HepG2 (cell line): Measurements from ENCODE around the gene TGM2. TPM values are rescaled to one million over a fixed set of nuclear protein-coding genes. Genes with fewer than 3 reads are reported as not detected.

ENCODE experiments used
- ARNT ChIP-seq: fragments of 450-650 bp; IDR thresholded peaks from 2 replicates; pipeline ENCODE4 v1.6.1; 2017
- BRCA1 ChIP-seq: sonication (generic); formaldehyde crosslinking; IDR thresholded peaks from 2 replicates; pipeline ENCODE4 v1.4.0; 2020; ENCODE audit warnings: missing genetic modification reagents
- CREM ChIP-seq, 2 experiments: sonication (generic) in 1 of 2; formaldehyde crosslinking in 1 of 2; IDR thresholded peaks; 2 replicates each; pipeline versions ENCODE4 v1.4.0 to v1.6.1; 2016 to 2020; ENCODE audit warnings: antibody characterized with exemption in 1 of 2, mild to moderate bottlenecking in 1 of 2, missing genetic modification reagents in 1 of 2
- GATAD1 ChIP-seq: IDR thresholded peaks from 2 replicates; pipeline ENCODE4 v1.6.1; 2016; ENCODE audit warnings: missing genetic modification reagents, missing compliant biosample characterization
- GPN1 ChIP-seq: sonication (generic); formaldehyde crosslinking; IDR thresholded peaks from 2 replicates; pipeline ENCODE4 v1.5.1; 2020; ENCODE audit warnings: missing genetic modification reagents, borderline replicate concordance
- HNRNPUL1 ChIP-seq: fragments of 200-400 bp; formaldehyde crosslinking; IDR thresholded peaks from 2 replicates; pipeline ENCODE4 v1.6.1; 2017; ENCODE audit warnings: low read depth, mild to moderate bottlenecking, low read length, moderate library complexity
- ISL2 ChIP-seq: sonication (generic); formaldehyde crosslinking; IDR thresholded peaks from 2 replicates; pipeline ENCODE4 v1.5.0; 2020; ENCODE audit warnings: missing genetic modification reagents
- JUNB ChIP-seq: sonication (generic); formaldehyde crosslinking; IDR thresholded peaks from 2 replicates; pipeline ENCODE4 v1.8.0; 2022; ENCODE audit warnings: missing genetic modification reagents, mild to moderate bottlenecking, borderline replicate concordance
- KDM5B ChIP-seq: sonication (generic); formaldehyde crosslinking; IDR thresholded peaks from 2 replicates; pipeline ENCODE4 v1.4.0; 2020; ENCODE audit warnings: missing genetic modification reagents, mild to moderate bottlenecking, borderline replicate concordance
- MAFK ChIP-seq, 2 experiments: IDR thresholded peaks in 1 of 2; conservative IDR thresholded peaks in 1 of 2; 2 replicates each; pipeline ENCODE4 v1.6.1; 2011; ENCODE audit warnings: improper control_type of control experiment in 2 of 2, low read length in 2 of 2
- NR2C2 ChIP-seq: sonication (generic); formaldehyde crosslinking; IDR thresholded peaks from 2 replicates; pipeline ENCODE4 v1.4.0; 2020; ENCODE audit warnings: missing genetic modification reagents, mild to moderate bottlenecking, moderate library complexity, borderline replicate concordance
- NR2F6 ChIP-seq, 2 experiments: IDR thresholded peaks; 2 replicates each; pipeline ENCODE4 v1.6.1; 2016; ENCODE audit warnings: antibody characterized with exemption in 1 of 2, mild to moderate bottlenecking in 1 of 2
- PAF1 ChIP-seq: IDR thresholded peaks from 2 replicates; pipeline ENCODE4 v1.6.1; 2016; ENCODE audit warnings: missing genetic modification reagents, missing compliant biosample characterization
- PCBP2 ChIP-seq: fragments of 200-400 bp; formaldehyde crosslinking; optimal IDR thresholded peaks from 2 replicates; pipeline ENCODE3; 2018; ENCODE audit warnings: low read length, low read depth; ENCODE audit not compliant: poor library complexity, severe bottlenecking
- POLR2A ChIP-seq, 2 experiments: IDR thresholded peaks; 2 replicates each; pipeline ENCODE4 v1.6.1; 2011; ENCODE audit warnings: low read depth in 2 of 2, low read length in 2 of 2, mild to moderate bottlenecking in 1 of 2, moderate library complexity in 1 of 2; ENCODE audit not compliant: insufficient read depth in 1 of 2
- SALL1 ChIP-seq: sonication (generic); formaldehyde crosslinking; IDR thresholded peaks from 2 replicates; pipeline ENCODE4 v1.8.0; 2022; ENCODE audit warnings: mild to moderate bottlenecking, missing genetic modification reagents
- TRIM22 ChIP-seq: fragments of 450-650 bp; IDR thresholded peaks from 2 replicates; pipeline ENCODE4 v1.6.1; 2017
- TRIM24 ChIP-seq: sonication (generic); formaldehyde crosslinking; IDR thresholded peaks from 2 replicates; pipeline ENCODE4 v1.8.0; 2022; ENCODE audit warnings: mild to moderate bottlenecking, missing genetic modification reagents
- YEATS4 ChIP-seq: sonication (generic); formaldehyde crosslinking; IDR thresholded peaks from 2 replicates; pipeline ENCODE4 v1.4.0; 2020; ENCODE audit warnings: missing genetic modification reagents, borderline replicate concordance
- ZBTB44 ChIP-seq: sonication (generic); formaldehyde crosslinking; IDR thresholded peaks from 2 replicates; pipeline ENCODE4 v1.4.0; 2020; ENCODE audit warnings: missing genetic modification reagents
- ZKSCAN1 ChIP-seq: fragments of 150-350 bp; IDR thresholded peaks from 2 replicates; pipeline ENCODE4 v1.6.1; 2014; ENCODE audit warnings: low read length
- ZMYM3 ChIP-seq: sonication (generic); formaldehyde crosslinking; IDR thresholded peaks from 2 replicates; pipeline ENCODE4 v1.5.1; 2020; ENCODE audit warnings: mild to moderate bottlenecking, missing genetic modification reagents
- ZNF207 ChIP-seq: fragments of 450-650 bp; IDR thresholded peaks from 2 replicates; pipeline ENCODE4 v1.6.1; 2016; ENCODE audit warnings: antibody characterized with exemption, borderline replicate concordance
- ZNF557 ChIP-seq: sonication (generic); formaldehyde crosslinking; IDR thresholded peaks from 2 replicates; pipeline ENCODE4 v1.4.0; 2020; ENCODE audit warnings: missing genetic modification reagents
- ZNF597 ChIP-seq: sonication (generic); formaldehyde crosslinking; IDR thresholded peaks from 2 replicates; pipeline ENCODE4 v1.5.0; 2020; ENCODE audit warnings: missing genetic modification reagents
- ZNF790 ChIP-seq: sonication (generic); formaldehyde crosslinking; IDR thresholded peaks from 2 replicates; pipeline ENCODE4 v1.8.0; 2022; ENCODE audit warnings: missing genetic modification reagents, mild to moderate bottlenecking, borderline replicate concordance
- ZNF841 ChIP-seq: sonication (generic); formaldehyde crosslinking; IDR thresholded peaks from 2 replicates; pipeline ENCODE4 v1.8.1; 2023; ENCODE audit warnings: missing genetic modification reagents, borderline replicate concordance
- polyA plus RNA-seq, 8 experiments: library from polyadenylated mRNA; depleted of rRNA in 3 of 8; stranded (reverse) in 7 of 8; unstranded in 1 of 8; fragments of >200 nt; fragmentation: Illumina TruSeq in 4 of 8; extraction: Trizol in 4 of 8; gene quantifications; 2 replicates each; pipeline versions ENCODE4 v1.2.1 to v1.2.3, GENCODE V29; 2011 to 2016; ENCODE audit warnings: low read depth in 4 of 8, missing spikeins in 1 of 8, mixed read lengths in 1 of 8; ENCODE audit not compliant: insufficient read depth in 1 of 8
- total RNA-seq, 5 experiments: library from RNA; depleted of rRNA; stranded (reverse); fragments of >200 nt; fragmentation: Illumina TruSeq; extraction: Trizol; gene quantifications; 2 replicates each; pipeline ENCODE4 v1.2.3, GENCODE V29; 2016; ENCODE audit warnings: low read depth in 1 of 5

Gene TGM2
- total and polyA plus RNA-seq, 2 of the 13 experiments (the other 11 are each of a cell fraction or from before 2014, with no cell fraction given), result 4.2 to 46.4 TPM

DNA sequence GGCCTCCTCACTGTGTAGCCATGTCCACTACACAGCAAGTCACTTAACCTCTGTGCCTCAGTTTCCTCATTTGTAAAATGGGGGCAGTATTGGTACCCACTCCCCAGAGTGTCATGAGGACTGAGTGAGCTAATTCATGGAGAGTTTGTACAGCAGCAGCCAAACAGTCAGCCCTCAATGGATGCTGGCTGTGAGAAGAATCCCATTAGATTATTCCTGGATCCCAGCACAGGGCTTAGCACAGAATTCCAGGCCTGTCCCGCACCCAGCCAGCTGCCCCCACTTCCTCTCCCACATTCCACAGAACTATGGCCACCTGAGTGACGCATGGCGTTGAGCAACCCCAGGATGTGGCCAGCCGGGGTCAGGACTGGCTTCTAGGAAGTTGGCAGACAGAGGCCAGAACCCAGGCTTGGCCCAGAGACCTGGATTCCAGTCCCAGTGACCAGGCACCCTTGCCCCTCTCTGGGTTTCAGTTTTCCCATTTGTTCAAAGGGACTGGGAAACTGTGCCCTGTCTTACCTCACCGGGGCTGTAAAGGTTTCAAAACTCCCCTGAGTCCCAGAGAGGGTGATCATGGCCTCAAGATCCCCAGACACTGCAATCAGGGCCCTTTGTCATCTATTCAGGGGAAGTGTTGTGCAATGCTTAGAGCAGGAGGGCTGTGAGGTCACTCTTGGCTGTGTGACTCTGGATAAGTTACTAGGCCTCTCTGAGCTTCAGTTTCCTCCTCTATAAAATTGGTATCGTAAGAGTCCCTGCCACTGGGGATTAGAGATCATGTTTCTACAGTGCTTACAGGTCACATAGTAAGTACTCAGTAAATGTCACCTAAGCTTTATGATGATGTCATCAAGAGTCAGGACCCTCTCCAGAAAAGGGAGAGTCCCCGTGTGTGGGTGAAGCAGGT is 3.0 kb upstream of the TGM2 start (continued):
- TF ChIP-seq TRIM22 (no peak), GATAD1 (CRISPR knock-in tag) (no peak), ZKSCAN1 (no peak), TRIM24 (CRISPR knock-in tag) (0 out of 2 replicates have a peak, but pooled peaks have one; percentile 10), ZNF597 (no peak), ZNF207 (no peak), ARNT (no peak), YEATS4 (CRISPR knock-in tag) (no peak), KDM5B (CRISPR knock-in tag) (peak; percentile 88; the same call in 1 of the 2 replicates), HNRNPUL1 (no peak), SALL1 (CRISPR knock-in tag) (peak; percentile 83), ZMYM3 (CRISPR knock-in tag) (peak; percentile 96), NR2C2 (CRISPR knock-in tag) (peak; percentile 38; the same call in 1 of the 2 replicates), NR2F6 (IDR thresholded peaks at IDR 0.05) (peak; percentile 37; the same call in 1 of the 2 replicates), NR2F6 (CRISPR knock-in tag; IDR thresholded peaks at IDR 0.05) (peak; percentile 94), GPN1 (no peak), ZNF841 (CRISPR knock-in tag) (no peak), BRCA1 (no peak), MAFK (conservative IDR thresholded peaks at IDR 0.05 in 1 of 2, IDR thresholded peaks at IDR 0.05 in 1 of 2; ENCODE audit: low read length in 2 of 2) (peak in 1 of 2 experiments; percentile 22; a peak in 1 of 4 replicates), PAF1 (CRISPR knock-in tag) (no peak), PCBP2 (no peak), ZNF557 (CRISPR knock-in tag) (no peak), ZBTB44 (CRISPR knock-in tag) (no peak), ZNF790 (no peak), POLR2A (IDR thresholded peaks at IDR 0.05; ENCODE audit: insufficient read depth in 1 of 2, low read depth in 2 of 2, low read length in 2 of 2) (peak in 1 of 2 experiments; percentile 10; a peak in 1 of 4 replicates), ISL2 (no peak), CREM (IDR thresholded peaks at IDR 0.05) (peak; percentile 59), CREM (CRISPR knock-in tag; IDR thresholded peaks at IDR 0.05) (no peak), JUNB (CRISPR knock-in tag) (no peak)
